Inflammatory macrophage treated with lipopolysaccharide for 1 hour (primary cell): ENCODE data around the gene PMM2.

Experiments used
- DNase-seq, 2 donors: peaks; one replicate each; pipeline ENCODE4 v3.0.0-alpha.2; 2020 to 2022

The PMM2 gene

GRCh38 chr16:8797364-8798173 lies at the start of gene PMM2, which contains the start of gene TMEM186:
Gene PMM2 (plus strand): TSS chr16:8797839. CDS start chr16:8797883, 44 bp downstream.
Gene TMEM186 (minus strand): TSS chr16:8797639. CDS start chr16:8797614, 25 bp downstream.
- peak; percentile 96 to 97 for DNase-seq

- DNase-seq: peak; percentile 38 to 69
Measured at GRCh38 chr16:8748944-8749343, 48.7 kb upstream of the PMM2 start.

GRCh38 chr16:8751481-8752311 lies 45.9 kb upstream of the PMM2 start:
- peak in 1 of 2 donors; percentile 48 for DNase-seq

GRCh38 chr16:8752706-8753105 lies 44.9 kb upstream of the PMM2 start:
- DNase-seq: no peak

- DNase-seq: no peak
Measured at GRCh38 chr16:8753416-8754054, 44.1 kb upstream of the PMM2 start.

GRCh38 chr16:8756755-8757154 lies 40.9 kb upstream of the PMM2 start:
- DNase-seq: no peak

GRCh38 chr16:8758022-8758421 lies 39.6 kb upstream of the PMM2 start:
- DNase-seq: no peak

GRCh38 chr16:8760021-8760420 lies 37.6 kb upstream of the PMM2 start:
- DNase-seq: peak in 1 of 2 donors; percentile 33

- DNase-seq: no peak
Measured at GRCh38 chr16:8761078-8761477, 36.6 kb upstream of the PMM2 start.

- DNase-seq: no peak
Measured at GRCh38 chr16:8762254-8762653, 35.4 kb upstream of the PMM2 start.

GRCh38 chr16:8763083-8763482 lies 34.6 kb upstream of the PMM2 start:
- no peak for DNase-seq

GRCh38 chr16:8763899-8764298 lies 33.7 kb upstream of the PMM2 start:
- no peak for DNase-seq

- no peak for DNase-seq
Measured at GRCh38 chr16:8764525-8765250, 33.0 kb upstream of the PMM2 start.

- no peak for DNase-seq
Measured at GRCh38 chr16:8767176-8767575, 30.5 kb upstream of the PMM2 start.

- no peak for DNase-seq
Measured at GRCh38 chr16:8768283-8768682, 29.4 kb upstream of the PMM2 start.

GRCh38 chr16:8768692-8769091 lies 28.9 kb upstream of the PMM2 start:
- DNase-seq: no peak

- no peak for DNase-seq
Measured at GRCh38 chr16:8773537-8773936, 24.1 kb upstream of the PMM2 start.

GRCh38 chr16:8774208-8774607 lies 23.4 kb upstream of the PMM2 start:
- no peak for DNase-seq

- DNase-seq: no peak
Measured at GRCh38 chr16:8775359-8775758, 22.3 kb upstream of the PMM2 start.

GRCh38 chr16:8776129-8776584 lies 21.5 kb upstream of the PMM2 start:
- DNase-seq: no peak

- DNase-seq: no peak
Measured at GRCh38 chr16:8777217-8777616, 20.4 kb upstream of the PMM2 start.

GRCh38 chr16:8781797-8782196 lies 15.8 kb upstream of the PMM2 start:
- no peak for DNase-seq

- DNase-seq: no peak
Measured at GRCh38 chr16:8782673-8783072, 15.0 kb upstream of the PMM2 start.
